NB4 (cell line): ENCODE measurements around the gene MTOR.

Experiments used
- CTCF ChIP-seq: IDR thresholded peaks from one replicate; pipeline ENCODE4 v1.5.1; 2012; ENCODE audit warnings: low read depth, low read length
- MYC ChIP-seq: IDR thresholded peaks from 2 replicates; pipeline ENCODE4 v1.6.1; 2011; ENCODE audit warnings: low read depth, low read length
- POLR2A ChIP-seq: IDR thresholded peaks from 2 replicates; pipeline ENCODE4 v1.6.1; 2011; ENCODE audit warnings: mild to moderate bottlenecking; ENCODE audit not compliant: insufficient read length; ENCODE audit errors: extremely low read depth
- TF ChIP-seq, protein P1 (sequence below): IDR thresholded peaks from 2 replicates; pipeline ENCODE4 v1.6.1; 2011; ENCODE audit warnings: low read depth, low read length

DNA sequence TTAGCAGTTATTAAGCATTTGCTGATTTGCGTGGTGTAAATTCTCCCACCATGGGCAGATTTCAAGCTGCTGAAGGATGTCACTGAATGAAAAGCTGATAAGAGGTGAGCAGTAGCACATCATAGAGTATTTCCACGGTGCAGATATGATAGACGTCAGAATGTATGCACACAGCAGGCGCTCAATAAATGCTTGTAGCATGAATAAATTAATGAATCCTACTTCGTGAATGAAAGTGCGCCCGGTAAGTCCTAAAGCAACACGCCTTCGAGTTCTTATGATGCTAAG, 10.1 kb upstream of the MTOR start:
- no peak for TF ChIP-seq CTCF
- TF ChIP-seq, protein P1, sequence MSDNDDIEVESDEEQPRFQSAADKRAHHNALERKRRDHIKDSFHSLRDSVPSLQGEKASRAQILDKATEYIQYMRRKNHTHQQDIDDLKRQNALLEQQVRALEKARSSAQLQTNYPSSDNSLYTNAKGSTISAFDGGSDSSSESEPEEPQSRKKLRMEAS: no peak
- no peak for TF ChIP-seq POLR2A
- no peak for TF ChIP-seq MYC
